T follicular helper cell (primary cell): ENCODE results near the gene CARF.
"Not testable (repeated sequence)": the region's sequence is repeated elsewhere in the genome, so short reads cannot be mapped to it uniquely, and the experiment has no call there.

ENCODE experiments used
- DNase-seq: peaks from one replicate; pipeline ENCODE4 v3.0.0-alpha.2; 2020; ENCODE audit warnings: low read depth
- total RNA-seq, 2 experiments: gene quantifications; one replicate each; lab custom pipeline; 2026; lab: John Stamatoyannopoulos, UW

CARF gene
- total RNA-seq: 4.0 to 18.4 reads per million in 2 experiments

- DNase-seq: peak; percentile 87
Observed at GRCh38 chr2:202911512-202912341, at the start of gene CARF, which contains the start of gene WDR12. Gene CARF, plus strand, starts transcription at chr2:202912275. Its CDS starts 29,628 bp downstream, at chr2:202941903. Gene WDR12, minus strand, starts transcription at chr2:202911673. Its CDS starts 197 bp downstream, at chr2:202911476.

GRCh38 chr2:202870431-202871299, 41.4 kb upstream of the CARF start:
- peak; percentile 43 for DNase-seq

DNA sequence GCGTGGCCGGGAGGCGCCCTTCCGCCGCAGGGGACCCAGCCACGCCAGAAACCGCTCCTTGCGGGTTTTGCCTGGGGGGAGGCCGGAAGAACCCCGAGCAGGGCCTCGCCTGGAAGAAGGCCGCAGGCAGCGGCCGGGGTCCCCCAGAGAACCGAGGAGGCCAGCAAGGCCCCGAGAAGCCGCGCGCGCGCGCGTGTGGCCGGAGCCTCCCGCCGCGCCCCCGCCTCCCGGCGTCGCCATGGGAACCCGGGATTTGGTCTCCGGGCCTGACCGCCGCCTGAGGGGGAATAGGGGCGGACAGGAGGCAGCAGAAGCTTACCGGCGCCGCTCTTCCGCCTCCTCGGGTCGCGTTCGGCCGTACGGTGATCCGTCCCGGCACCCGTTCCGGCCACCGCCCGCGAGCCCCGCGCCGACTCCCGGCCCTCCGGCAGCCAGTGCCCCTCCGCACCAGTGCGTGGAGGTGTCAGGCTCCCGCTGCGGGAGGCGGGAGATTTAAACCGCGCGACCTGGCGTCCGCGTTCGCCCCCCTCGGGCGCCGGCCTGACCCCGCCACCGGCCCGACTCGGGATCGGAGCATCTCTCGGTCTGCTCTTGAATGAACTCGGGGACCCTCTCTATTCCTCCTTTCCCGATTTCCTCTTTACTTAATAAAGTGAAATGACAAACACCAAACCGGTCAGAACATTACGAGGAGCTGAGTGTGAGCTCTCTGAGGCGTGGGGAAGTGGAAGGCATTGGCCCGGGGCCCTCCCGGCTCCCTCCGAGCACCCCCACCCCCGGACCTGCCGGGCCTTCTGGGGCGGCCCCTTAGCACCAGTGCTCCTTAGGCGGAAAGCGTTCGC, 40.6 kb upstream of the CARF start, which contains the start of gene ICA1L:
TSS of gene ICA1L (minus strand) at position 467 of the 842 bp plus-strand sequence. CDS start 42,757 bp downstream, outside the sequence.
- no peak for DNase-seq

DNA sequence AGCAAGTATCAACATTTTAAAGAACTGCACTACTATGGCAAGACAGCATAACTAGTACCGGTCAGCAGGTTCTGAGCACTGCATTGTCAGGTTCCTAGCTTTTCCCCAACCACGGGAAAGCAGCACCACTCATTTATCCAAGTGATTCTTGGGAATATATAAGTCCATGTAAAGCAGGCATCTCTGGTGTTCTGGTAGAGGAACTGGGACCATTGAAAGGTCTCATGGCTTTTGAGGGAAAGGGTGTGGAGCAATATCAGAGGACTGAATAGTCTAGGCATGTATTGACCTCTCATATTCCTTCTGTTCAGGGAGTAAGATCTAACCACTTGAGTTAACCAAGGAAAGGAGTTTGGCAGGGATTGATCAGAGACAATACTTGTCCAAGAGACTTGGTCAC, 34.4 kb upstream of the CARF start:
- DNase-seq: no peak

DNA sequence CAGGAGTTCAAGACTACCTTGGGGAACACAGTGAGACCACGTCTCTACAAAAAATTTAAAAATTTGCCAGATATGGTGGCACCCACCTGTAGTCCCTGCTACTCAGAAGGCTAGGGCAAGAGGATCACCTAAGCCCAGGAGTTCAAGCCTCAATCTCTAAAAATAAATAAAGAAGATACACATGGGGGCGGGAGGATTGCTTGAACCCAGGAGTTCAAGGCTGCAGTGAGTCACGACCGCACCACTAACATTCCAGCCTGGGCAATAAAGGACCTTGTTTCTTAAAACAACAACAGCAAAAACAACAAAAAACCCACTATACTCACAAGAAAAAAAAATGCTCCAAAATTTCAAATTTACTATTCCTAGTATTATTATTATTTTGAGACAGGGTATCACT, 30.5 kb upstream of the CARF start:
- DNase-seq: no peak

GRCh38 chr2:202883987-202884675, 27.9 kb upstream of the CARF start:
- no peak for DNase-seq

- DNase-seq: no peak
Observed at GRCh38 chr2:202885190-202885589, 26.9 kb upstream of the CARF start.

DNA sequence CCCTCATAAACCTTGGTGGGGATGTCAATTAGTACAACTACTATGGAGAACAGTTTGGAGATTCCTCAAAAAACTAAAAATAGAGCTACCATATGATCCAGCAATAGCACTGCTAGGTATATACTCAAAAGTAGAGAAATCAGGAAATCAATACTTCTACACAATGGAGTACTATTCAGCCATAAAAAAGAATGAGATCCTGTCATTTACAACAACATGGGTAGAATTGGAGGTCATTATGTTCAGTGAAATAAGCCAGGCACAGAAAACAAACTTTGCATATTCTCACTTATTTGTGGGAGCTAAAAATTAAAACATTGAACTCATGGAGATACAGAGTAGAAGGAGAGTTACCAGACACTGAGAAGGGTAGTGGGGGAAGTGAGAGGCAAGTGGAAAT, 6.6 kb upstream of the CARF start:
- DNase-seq: not testable (repeated sequence)

- no peak for DNase-seq
Observed at GRCh38 chr2:202908186-202908585, 3.9 kb upstream of the CARF start.

DNA sequence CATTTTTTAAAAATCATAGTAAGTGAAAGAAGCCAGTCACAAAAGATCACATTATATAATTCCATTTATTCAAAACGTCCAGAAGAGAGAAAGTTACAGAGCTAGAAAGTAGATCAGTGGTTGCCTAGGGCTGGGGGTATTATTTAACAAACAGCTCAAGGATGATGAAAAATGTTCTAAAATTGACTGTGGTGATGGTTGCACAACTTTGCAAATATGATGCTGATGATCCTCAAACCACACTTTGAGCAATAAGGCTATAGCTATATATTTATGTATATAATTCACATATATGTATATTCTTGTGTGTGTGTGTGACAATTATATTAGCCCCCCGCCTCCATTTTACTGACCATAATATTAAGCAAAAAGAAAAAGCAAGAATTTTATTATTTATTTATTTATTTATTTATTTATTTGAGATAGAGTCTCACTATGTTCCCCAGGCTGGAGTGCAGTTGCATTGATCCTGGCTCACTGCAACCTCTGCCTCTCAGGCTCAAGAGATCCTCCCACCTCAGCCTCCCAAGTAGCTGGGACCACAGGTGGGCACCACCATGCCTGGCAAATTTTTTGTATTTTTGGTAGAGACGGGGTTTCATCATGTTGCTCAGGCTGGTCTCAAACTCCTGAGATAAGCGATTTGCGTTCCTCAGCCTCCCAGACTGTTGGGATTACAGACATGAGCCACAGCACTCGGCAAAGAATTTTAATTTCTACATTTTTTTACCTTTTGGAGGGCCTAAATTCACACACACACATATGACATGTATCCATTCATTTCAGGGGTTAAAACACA, 2.5 kb upstream of the CARF start:
- DNase-seq: no peak

- DNase-seq: not testable (repeated sequence)
Observed at GRCh38 chr2:202910250-202910649, 1.8 kb upstream of the CARF start.

DNA sequence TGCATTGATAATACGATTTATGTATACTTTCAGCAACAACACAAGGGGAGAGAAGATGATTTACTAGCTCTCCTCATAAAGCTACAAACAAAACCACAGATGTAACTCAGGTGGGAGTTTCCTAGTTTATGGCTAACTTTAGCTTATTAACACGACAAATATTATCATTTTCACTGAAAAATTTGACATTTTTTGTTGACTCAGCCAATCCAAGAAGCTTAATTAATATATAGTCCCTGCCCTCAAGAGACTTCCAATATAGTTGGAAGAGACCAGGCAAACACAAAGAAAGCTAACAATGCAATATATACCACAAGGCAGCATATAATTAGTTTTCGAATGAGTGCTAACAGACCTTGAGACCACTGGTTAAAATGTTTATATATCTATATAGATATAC, 1.4 kb upstream of the CARF start:
- DNase-seq: no peak

GRCh38 chr2:202911203-202911511, 918 bp upstream of the CARF start:
- DNase-seq: no peak

DNA sequence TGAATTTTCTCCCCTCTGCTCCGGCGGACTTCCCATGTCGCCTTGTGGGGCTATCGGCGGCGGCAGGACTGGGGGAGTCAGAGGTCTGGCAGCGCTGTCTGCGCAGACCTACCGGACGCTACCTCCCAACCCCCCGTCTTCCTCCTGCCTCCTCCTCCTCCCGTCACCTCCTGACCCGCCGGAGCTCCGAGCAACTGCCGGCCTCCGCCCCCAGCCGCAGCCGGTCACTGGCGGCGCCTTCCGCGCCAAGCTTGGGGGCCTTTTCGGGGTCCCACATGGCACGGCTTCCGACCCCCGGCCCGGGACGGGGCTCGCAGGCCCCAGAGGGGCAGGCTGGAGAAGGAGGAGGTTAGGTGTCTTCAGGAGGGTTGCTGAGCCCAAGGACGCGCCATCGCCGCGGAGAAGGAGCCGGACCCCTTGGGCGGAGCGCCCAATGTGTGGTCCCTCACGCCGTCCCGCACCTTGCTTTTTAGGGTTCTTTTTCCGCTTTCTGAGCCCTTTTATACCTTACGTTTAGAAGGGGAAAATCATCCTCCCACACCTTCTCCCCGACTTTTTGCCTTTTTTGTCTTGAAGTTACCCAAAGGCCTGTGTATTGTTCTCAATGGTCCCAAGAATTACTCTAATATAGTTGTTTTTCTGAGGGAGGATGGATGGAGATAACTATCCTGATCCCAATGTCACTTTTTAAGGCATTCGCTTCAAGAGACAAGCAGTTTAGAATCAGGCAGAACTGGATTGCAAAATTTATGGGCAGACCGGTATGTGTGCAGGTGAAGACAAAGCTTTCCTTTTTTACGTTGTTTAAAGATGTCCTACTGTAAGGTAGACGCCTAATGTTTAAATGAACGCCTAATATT, 497 bp downstream of the CARF start:
- DNase-seq: not testable (repeated sequence)

DNA sequence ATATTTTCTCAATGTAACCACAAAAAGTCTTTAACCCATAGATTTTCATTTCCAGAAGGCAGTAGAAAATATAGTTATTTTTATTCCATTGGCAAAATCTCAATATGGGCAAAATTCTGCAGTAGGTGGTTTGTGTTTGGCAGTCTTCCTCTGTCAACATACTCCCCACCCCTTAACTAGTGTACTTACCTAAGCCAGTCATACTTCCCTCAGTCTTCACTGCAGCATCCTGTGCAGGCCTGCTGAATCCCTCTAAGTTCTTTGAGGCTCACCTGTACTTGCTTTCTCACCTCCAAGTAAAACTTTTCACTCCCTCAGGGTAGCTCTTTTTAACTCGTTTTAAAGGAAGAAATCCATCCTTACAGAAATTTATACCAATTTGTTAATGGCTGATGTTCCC, 6.8 kb downstream of the CARF start:
- DNase-seq: no peak

GRCh38 chr2:202932425-202933138, 20.5 kb downstream of the CARF start:
- DNase-seq: no peak

DNA sequence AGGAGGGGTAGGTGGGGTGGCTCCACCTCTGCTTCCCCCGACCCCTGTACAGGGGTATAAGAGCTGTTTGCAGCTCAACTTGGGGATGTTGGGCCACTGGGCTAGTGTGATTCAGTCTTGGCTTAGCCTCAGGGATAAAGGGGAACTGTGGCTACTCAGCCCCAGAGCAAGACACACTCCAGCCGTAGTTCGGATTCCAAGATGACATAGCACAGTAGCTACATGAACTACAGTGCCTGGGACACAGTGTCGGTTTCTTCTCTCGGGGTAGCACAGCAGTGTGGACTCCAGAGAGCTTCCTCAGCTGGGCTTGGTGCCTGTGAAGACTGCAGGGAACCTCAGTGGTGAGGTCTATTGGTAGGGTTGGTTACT, 21.1 kb downstream of the CARF start:
- DNase-seq: no peak

DNA sequence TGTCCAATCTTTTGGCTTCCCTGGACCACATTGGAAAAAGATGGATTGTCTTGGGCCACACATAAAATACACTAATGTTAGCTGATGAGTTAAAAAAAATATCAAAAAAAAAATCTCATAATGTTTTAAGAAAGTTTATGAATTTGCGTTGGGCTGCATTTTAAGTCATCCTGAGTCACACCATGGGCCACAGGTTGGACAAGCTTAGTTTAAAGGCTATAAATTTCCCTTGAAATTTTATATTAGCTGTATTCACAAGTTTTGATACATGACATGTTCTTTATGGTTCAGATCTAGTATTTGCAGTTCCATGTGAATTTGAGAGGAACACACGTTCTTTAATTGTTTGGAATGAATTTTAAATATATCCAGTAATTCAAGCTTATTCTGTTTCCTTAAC, 21.9 kb downstream of the CARF start:
- no peak for DNase-seq

GRCh38 chr2:202934456-202934855, 22.4 kb downstream of the CARF start:
- DNase-seq: no peak
